Activated CD4-positive, alpha-beta T cell treated with anti-CD3 and anti-CD28 coated beads for 24 hours (primary cell): ENCODE measurements around the gene ANKRD28.
"Not testable (repeated sequence)": the region's sequence is repeated elsewhere in the genome, so short reads cannot be mapped to it uniquely, and the experiment has no call there.

ENCODE experiments used
- DNase-seq, 2 donors: peaks; one replicate each; pipeline ENCODE4 v3.0.0-alpha.2; 2020; ENCODE audit warnings: low read depth in 2 of 2

The ANKRD28 gene

DNA sequence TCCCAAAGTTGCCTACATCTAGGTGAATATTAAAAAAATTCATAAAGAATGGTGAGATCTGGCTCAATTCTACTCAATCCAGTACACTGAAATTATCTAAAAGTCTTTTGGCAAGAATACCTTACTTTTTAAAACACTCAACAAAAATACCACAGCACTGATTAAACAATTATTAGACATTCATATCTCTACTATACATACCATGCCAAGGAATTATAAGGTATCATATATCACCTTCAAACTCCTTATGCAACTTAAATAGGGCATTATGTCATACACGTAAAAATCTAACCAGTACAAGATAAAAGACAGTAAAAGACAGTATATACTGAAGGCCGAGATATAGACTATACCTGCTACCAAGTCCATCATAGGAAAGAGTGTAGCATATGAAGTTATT lies 6.1 kb upstream of the ANKRD28 start:
- DNase-seq, result no peak

DNA sequence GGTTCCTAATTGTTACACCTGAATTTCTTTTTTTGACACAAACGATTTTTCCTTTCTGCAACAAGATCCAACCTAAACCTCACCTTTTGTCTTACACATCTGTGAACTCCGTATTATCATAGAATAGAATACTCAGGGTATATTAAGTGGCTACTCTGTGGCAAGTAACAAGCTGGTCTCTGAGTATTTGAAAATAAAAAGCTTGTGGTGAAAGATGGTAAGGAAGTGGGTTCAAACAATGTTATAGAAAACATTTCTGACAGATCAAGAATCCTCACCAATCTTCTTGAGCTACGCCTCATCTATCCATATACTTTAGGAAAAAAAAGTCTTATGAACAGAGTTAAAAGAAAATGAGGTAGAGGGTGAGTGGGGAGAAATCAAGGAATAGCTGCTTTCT lies 3.5 kb upstream of the ANKRD28 start:
- no peak for DNase-seq

DNA sequence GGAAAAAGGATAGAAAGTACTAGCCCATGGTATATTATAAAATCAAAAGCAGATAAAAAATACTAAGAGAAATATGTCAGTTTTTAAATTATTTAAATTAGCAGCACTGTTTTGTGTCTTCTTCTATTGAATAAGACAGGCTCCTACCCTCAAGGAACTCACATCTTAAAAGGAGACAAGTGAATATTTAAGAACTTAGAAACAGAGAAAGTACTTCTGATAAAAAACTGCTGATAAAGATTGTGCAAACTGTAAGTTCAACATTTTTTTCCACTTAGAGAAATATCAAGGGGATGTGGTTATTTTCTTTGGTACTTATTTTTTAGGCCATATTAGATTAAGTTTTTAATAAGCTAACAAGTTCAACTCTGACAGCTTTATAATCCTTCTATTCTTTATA lies 3.0 kb upstream of the ANKRD28 start:
- no peak for DNase-seq

DNA sequence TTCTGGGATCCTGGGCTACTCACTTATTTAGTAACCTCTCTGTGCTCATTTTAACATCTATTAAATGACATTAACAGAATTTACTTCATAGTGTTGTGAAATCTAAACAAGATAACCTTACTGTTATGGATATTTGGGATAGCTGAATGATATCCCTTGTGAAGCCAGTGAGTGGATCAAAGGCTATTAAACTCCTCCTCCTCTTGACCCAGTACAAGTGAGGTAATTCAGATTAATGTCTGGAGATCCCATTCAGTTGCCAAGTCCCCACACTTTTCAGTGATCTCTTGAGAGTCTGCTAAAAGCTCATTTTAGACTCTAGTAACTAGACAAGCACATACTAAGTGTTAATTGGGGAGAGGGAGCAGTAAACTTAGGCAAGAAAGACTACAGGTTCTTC lies 2.5 kb upstream of the ANKRD28 start:
- no peak for DNase-seq

DNA sequence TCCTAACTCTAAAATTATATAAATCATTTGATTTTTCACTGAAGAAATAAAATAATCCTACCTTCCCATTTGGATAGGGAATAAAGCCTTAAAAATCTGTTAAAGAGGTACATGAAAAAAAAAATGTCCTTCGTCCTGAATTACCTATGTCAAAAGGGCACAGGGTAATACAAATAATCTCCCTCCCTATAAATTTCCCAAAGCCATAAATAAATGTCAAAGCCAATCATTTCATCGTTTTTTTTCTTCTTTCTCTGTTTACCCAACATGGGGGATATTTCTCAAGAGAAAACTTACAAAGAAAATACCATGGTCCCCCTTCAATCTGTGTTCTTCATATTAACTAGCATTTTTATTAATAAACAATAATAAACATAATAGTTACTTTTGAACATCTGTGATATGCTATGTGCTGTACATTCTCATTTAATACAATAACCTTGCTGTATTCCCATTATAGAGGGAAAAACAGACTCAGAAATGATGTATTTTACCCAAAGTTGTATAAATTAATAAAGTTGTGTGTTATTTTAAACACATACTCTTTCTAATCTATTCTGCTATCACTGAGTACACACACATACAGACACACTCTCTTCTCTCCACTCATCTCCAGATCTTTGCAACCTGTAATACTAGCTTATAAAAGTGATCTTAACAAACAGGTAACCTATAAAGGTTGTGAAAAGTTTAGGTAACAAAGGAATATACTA lies 910 bp upstream of the ANKRD28 start:
- no peak for DNase-seq

DNA sequence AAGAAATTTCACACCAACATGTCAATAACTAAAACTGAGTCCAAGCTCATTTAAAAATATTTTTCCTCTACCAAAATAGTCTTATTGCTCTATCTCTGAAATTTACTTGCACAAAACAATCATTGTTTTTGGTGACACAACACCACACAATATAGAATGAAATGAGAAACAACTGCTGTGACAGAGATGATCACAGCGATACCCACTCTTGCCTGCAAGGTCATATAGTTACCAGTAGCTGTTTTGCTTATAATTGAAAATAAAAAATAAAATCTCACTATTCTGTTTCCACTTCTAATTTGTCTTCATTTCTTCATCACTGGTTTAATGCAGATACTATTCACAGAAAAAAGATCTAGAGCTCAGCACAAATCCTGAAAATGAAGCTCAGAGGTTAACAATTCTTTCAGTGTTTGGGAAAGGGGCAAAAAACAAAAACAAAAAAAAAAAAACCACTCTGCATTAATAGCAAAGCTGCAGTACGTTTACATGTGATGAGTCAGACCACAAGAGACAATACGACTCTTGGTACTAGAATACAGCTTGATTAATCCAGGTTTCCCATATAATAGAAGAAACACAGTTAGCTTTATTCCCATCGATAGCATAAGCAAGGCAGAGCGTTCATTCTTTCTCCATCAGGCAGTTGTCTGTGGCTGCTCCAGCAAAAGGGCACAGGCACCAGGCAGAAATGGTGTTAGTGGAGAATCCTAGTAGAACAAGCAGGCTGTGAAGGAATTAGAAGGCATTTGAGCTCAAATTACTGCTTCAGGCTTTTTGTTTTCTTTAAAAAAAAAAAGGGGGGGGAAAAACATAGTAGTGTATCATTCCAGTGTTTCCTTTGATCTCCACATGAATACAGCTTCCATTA lies 773 bp downstream of the ANKRD28 start:
- DNase-seq, result no peak

DNA sequence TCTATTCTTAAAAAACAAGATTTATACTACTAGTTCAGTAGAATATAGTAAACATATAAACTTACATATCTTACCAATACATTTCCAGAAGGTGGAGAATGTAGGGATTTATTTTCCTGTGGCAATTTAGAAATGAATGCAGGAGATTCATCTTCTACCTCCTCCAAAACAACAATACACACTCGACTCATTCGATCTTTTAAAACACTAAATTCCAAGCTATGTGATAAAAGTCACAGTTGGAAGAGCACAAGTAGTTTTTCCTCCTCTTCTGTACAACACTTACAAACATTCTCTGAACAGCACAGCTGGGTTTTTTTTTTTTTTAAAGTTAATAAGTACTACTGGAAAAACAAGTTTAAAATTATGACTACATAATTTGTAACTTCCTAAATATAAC lies 1.4 kb downstream of the ANKRD28 start:
- DNase-seq, result no peak

DNA sequence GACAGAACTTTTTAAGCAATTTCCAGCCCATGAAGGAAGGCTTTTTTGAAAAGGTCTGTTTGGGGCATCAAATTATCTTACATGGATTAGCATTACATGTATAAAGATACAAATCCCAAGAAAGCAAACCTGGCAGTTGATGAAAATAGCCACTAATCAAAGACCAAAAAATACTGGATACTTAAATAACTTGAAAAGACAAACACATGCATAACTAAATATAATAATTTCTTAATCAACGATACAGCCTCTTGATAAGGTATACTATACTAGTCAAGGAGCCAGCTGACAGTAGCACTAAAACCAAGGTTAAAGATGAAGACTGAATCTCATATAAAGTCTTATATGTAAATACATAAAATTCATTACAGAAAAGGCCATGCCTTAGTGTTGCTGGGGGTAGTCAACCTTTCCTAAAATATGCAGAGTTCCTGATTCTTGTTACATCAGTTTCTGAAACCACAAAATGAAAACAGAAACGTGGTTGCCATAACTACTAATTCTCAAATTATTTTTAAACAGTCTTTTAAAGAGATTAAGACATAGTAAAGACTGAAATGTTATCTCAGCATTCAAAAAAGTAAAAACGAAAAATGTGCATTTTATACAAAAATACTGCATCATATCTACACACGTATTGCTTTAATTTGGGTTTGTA lies 2.0 kb downstream of the ANKRD28 start:
- DNase-seq, result no peak

DNA sequence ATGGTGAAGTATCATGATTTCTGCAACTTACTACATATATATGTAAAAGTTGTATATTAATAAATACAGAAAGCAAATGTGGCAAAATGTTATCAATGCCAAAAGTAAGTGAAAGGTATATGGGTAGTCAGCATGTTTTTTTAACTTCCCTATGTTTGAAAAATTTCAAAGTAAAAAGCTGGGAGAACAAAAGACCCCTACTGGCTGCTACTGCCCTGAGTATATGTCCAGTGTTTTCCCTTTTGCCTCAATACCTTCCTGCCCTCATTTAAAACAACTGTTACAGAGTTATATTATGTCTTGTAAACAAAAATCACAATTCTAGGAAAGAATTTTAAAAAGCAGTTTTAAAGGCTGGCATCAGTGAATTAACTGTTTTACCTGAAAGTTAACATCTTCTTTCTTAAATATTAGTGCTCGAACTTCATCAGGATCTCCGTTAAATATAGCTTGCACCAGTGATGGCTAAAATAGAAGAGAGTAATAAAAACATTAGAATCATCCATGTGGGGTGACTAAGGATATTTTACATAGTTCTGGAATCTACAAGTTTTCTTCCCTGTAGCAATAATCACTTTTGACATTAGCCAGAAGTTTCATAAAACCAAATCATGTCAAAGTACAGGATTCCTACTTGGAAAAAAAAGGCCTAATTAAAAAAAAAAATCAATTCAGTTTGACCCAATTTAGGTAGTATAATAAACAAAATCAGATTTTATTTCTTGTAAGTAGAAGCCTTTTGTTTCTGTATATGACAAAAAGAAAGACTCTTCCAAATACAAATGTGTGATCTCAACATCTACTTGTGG lies 2.7 kb downstream of the ANKRD28 start:
- DNase-seq, result no peak

DNA sequence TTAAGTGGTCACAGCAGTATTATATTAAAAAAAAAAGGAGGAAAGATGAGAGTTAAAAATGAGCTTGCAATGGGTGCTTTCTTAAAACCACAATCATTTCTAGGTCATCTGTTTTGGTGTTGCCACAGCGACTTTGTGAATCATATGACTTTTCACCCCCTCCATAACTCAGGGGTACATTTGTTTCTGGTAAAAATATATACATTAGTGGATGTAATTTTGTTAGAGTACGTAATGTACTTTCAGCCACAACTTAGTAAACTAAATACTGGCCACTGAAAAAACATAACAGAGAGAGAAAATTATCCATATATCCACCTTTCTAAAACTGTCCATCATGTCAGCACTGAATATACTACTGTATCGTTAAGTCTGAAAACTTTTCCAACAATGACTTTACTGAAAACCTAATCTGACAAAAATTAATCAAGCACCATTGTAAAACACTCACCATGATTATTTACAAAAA lies 3.4 kb downstream of the ANKRD28 start:
- no peak for DNase-seq

DNA sequence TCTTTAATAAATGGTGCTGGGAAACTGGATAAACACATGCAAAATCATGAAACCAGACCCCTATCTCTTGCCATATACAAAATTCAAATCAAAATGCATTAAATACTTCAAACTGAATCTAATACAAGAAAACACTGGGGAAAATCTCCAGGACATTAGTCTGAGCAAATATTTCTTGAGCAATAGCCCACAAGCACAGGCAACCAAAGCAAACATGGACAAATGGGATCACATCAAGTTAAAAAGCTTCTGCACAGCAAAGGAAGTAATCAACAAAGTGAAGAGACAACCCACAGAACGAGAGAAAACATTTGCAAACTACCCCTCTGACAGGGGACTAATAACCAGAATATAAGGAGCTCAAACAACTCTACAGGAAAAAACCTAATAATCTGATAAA lies 6.3 kb downstream of the ANKRD28 start:
- no peak for DNase-seq

DNA sequence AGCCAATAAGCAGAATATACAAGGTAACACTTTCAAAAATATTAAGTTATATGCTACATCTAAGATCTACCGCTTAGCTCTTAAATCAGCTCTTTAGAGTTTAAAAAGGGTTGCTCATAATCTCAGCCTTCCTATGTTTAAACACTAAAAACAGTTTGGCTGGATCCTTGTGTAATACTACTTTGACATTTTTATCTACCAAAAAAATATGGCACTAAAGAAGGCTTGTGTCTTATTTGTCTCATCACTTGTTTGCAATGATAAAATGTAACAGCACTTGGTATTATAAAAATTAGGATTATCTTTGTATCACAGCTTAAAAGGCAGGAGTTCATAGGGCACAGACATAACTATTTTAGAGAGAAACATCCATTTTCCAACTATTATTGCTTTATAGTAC lies 9.8 kb downstream of the ANKRD28 start:
- no peak for DNase-seq

DNA sequence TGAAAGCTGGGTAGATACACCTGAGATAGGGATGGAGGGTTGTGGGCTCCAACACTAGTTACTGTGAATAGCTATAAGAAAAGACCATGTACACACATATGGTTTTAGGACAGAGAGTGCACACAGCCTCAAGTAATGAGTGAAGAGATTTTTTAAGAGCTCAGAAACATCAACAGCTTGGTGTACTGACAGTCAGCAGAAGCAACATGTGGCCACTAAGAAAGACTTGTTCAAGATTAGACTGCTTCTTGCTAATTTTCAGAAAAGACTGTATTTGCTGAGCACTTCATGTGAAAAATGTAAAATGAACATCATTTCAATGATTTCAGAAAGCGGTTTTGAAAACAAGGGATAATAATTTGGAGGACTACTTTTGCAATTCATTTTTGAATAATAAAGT lies 10.3 kb downstream of the ANKRD28 start:
- DNase-seq, result no peak

DNA sequence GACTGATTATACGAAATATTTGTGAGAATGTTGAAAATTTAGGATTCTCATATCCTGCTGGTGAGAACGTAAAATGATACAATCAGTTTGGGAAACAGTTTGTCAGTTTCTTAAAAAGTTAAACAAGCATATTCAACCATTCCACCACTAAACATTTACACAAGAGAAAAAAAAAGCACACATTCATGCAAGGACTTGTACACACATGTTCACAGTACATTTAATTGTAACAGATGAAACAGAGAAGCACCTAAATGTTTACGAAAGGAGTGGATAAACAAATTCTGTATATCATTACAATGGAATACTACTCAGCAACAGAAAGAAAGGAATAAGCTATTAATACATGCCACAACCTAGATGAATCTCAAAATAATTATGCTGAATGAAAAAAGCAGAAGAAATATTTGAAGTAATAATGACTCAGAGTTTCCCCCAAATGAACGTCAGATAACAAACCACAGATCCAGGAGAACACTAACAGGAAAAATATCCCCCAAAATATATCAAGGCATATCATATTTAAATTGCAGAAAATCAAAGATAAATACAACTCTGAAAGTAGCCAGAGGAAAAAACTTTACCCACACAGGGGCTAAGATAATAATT lies 14.3 kb downstream of the ANKRD28 start:
- DNase-seq, result no peak

DNA sequence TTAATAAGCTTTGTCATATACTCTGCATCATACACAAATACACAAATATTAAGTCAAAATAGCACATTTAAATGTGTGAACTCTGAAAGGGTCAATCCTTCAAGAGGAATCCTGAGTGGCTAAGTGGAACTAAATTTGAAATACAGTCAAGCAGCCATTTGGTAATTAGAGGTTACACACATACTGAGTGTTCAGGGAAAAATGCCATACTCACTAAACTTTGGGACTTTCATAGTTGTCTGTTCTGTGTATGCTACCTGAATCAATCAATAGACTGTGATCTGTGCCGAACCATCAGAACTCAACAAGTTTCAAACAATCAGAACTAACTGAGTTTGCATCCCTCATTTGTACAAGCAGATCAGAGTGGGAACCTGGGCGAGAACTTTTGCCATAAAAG lies 15.3 kb downstream of the ANKRD28 start:
- no peak for DNase-seq

DNA sequence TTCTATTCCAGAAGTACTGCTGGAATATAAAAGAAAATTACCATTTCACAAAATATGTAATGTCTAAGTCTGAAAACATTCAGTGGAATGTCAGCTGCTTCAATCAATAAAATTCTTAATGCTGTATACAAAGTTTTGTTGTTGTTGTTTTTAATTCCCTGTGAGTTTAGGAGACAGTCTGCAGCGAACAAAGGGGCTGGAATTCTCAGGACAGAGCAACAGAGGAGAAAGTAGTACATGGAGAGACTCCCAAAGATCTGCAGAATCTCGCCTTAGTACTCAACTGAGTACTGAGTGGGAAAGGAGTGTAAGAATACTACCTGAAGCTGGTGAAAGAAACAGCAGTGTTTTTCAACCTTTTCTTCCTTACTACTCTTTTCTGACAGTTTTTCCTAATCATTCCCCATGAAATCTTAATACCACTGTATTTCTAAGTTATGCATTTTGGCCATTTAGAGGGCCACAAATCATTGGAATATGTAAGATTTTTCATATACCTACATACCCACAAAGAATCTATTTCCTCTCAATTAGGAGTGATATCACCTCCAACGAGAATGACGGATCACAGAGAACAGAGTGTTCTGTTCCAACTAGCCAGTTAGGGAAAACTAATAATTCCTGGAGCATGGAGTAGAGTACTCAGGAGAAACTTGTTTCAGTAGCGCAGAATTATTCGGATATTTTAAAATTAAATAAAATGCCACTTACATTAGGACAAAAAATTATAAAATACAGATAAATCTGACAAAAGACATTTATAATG lies 16.0 kb downstream of the ANKRD28 start:
- DNase-seq, result no peak

DNA sequence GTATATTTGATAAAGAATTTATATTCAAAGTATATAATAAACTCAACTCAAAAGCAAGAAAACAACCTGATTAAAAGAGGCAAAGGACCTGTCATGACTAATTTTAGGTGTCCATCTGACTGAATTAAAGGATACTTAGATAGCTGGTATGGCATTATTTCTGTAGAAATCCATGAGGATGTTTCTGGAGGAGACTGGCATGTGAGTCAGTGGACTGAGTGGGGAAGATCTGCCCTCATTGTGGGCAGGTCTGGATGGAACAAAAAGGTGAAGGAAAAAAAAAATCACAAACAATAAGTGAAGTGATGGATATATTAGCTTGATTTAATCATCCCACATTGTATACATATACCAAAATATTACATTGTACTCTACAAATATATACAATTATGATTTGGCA lies 16.6 kb downstream of the ANKRD28 start:
- DNase-seq, result no peak

DNA sequence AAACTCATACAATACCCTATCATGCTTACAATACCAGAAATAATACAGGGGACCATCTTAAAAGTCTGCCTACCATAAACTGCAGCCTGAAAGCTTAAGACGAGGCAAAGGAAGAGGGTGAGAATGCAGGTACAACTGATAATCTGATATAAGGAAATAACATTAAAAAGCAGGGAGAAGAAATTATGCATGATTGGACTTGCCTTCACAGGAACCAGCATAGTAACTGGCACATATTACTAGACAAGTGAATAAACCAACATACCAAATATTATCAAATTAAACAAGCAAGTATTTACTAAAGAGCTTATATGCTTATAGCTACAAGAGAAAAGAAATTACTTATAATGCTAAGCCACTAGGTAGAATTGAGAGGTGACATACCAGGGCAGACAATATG lies 18.7 kb downstream of the ANKRD28 start:
- DNase-seq, result no peak

DNA sequence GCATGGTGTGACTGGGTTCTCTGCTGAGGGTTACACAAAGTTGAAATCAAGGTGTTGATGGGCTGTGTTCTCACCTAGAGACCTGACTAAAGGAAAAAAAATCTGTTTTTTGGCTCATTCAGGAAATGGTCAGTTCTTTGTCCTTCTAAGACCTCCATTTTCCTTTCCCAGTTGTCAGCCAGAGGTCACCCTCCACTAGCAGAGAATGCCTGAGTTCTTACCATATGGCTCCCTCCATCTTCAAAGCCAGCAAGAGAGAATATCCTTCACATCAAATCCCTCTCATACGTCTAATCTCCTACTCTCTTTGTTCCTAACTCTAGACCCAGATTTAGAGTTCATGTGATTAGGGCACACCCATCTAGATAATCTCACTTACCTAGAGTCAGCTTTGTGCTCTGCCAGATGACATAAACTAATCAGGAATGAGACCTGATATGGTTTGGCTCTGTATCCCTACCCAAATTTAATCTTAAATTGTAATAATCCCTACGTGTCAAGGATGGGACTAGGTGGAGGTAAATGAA lies 19.4 kb downstream of the ANKRD28 start:
- DNase-seq, result no peak

DNA sequence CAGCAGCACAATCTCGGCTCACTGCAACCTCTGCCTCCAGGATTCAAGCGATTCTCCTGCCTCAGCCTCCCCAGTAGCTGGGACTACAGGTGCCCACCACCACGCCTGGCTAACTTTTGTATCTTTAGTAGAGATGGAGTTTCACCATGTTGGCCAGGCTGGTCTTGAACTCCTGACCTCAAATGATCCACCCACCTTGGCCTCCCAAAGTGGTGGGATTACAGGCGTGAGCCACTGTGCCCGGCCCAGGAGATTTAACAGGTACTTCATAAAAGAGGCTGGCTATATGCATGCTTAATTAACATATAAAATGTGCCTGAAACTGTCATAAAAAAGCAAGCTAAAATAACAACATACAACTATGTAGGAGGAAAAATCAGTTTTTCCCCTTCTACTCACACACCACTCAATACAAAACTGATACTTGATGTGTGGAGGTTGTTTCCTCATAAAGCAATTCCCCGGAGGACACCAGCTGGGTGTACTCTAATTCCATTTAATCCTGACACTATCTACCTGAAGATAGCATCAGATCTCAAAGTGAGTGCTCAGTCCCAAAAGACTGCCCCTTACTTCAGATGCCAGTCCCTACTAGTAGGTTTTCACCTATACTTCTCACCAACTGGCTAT lies 22.7 kb downstream of the ANKRD28 start:
- not testable (repeated sequence) for DNase-seq
